ENCODE data around the gene PPM1D.
A peak's percentile ranks its signal among the peaks of the same experiment; 100 is the strongest.

Gene PPM1D

DNA sequence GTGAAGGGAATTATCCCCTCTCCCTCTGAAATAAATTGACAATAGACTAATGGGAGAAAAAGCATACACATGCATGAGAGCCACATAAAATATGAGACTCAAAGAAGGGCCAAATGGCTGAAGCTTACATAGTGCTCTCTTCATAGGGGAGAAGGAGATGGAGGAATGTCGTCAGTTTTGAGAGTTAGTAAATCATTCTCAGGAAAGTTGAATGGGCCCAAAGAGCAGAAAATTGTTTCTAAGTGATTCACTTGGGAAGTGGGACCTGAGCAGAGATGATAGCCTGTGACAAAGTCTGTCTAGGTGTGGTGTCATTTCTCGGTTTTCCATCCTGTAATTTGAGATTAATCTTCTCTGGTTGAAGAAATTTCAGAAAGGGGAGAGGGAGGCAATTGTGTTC lies 112.7 kb downstream of the PPM1D start:
- no peaks in the 10 kb centered on the region for H3K27me3 Mint-ChIP-seq (ENCODE audit: low read depth)
- no peaks in the 10 kb centered on the region for H3K4me1 Mint-ChIP-seq
- H3K4me3 Mint-ChIP-seq: no peak overlapping the region
- H3K36me3 Mint-ChIP-seq (ENCODE audit: low read depth): peaks cover 29% of the 10 kb centered on the region
- peak overlapping the region in 1 of 3 experiments; percentile 0 for H3K27ac Mint-ChIP-seq
- TF ChIP-seq, protein P1, sequence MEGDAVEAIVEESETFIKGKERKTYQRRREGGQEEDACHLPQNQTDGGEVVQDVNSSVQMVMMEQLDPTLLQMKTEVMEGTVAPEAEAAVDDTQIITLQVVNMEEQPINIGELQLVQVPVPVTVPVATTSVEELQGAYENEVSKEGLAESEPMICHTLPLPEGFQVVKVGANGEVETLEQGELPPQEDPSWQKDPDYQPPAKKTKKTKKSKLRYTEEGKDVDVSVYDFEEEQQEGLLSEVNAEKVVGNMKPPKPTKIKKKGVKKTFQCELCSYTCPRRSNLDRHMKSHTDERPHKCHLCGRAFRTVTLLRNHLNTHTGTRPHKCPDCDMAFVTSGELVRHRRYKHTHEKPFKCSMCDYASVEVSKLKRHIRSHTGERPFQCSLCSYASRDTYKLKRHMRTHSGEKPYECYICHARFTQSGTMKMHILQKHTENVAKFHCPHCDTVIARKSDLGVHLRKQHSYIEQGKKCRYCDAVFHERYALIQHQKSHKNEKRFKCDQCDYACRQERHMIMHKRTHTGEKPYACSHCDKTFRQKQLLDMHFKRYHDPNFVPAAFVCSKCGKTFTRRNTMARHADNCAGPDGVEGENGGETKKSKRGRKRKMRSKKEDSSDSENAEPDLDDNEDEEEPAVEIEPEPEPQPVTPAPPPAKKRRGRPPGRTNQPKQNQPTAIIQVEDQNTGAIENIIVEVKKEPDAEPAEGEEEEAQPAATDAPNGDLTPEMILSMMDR (IDR thresholded peaks at IDR 0.05; ENCODE audit: unreplicated experiment in 3 of 3): no peak
- no peaks in the 10 kb centered on the region for H3K9me3 Mint-ChIP-seq

DNA sequence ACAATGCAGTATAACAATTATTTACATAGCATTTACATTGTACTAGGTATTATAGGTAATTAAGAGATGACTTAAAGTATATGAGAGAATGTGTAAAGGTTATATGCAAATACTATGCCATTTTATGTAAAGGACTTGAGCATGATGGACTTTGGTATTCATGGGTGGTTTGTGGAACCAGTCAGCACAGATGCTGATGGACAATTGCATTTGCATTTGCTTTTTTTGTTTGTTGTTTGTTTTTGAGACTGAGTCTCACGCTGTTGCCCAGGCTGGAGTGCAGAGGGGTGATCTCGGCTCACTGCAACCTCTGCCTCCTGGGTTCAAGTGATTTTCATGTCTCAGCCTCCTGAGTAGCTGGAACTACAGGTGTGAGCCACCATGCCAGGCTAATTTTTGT lies 113.6 kb downstream of the PPM1D start:
- Mint-ChIP-seq H3K27ac (no peak overlapping the region), H3K9me3 (no peaks in the 10 kb centered on the region), H3K36me3 (ENCODE audit: low read depth) (peaks cover 26% of the 10 kb centered on the region), H3K27me3 (ENCODE audit: low read depth) (no peaks in the 10 kb centered on the region), H3K4me1 (no peaks in the 10 kb centered on the region), H3K4me3 (no peak overlapping the region)
- TF ChIP-seq, protein P1 (IDR thresholded peaks at IDR 0.05; ENCODE audit: unreplicated experiment in 3 of 3): no peak

Data from nephron (organoid).